ENCODE data around the gene N4BP3. TPM values are rescaled to one million over a fixed set of nuclear protein-coding genes. Genes with fewer than 3 reads are reported as not detected.

N4BP3 gene
- polyA plus RNA-seq, 3 donors, result 0.01 TPM; not detected in 2

DNA sequence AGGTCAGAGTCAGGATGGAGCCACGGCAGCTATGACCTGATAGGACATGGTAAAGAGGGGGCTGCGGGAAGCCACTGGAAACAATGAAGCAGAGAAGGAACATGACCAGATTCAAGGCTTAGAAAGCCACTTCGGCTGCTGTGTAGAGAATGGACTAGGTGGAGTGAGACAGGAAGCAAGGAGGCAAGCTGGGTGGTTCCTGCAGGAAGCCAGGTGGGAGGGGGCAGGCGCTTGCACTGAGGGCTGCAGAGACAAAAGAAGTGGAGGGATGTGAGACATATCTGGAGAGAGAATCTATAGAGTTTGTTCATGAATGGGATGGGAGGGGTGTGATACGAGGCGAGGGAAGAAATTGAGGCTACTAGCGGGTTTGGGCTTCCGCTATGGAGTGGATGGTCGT is 19.0 kb upstream of the N4BP3 start:
- H3K9ac ChIP-seq (ENCODE audit: insufficient read depth, low read length, poor library complexity, severe bottlenecking), result no peak overlapping the region
- no peak overlapping the region for H3K4me2 ChIP-seq (replicated peaks; ENCODE audit: extremely low read depth, low read length, poor library complexity, severe bottlenecking)
- no peaks in the 10 kb centered on the region for H4K20me1 ChIP-seq (ENCODE audit: insufficient read depth, low read length)
- H3K36me3 Mint-ChIP-seq, result no peaks in the 10 kb centered on the region
- no peak for DNase-seq
- no peak overlapping the region for H2AFZ ChIP-seq (ENCODE audit: insufficient read depth, low read depth, low read length, poor library complexity, severe bottlenecking)
- no peak overlapping the region for H3K4me3 ChIP-seq (replicated peaks in 1 of 3; ENCODE audit: low read depth in 2 of 3, low read length in 3 of 3)
- TF ChIP-seq, protein P1, sequence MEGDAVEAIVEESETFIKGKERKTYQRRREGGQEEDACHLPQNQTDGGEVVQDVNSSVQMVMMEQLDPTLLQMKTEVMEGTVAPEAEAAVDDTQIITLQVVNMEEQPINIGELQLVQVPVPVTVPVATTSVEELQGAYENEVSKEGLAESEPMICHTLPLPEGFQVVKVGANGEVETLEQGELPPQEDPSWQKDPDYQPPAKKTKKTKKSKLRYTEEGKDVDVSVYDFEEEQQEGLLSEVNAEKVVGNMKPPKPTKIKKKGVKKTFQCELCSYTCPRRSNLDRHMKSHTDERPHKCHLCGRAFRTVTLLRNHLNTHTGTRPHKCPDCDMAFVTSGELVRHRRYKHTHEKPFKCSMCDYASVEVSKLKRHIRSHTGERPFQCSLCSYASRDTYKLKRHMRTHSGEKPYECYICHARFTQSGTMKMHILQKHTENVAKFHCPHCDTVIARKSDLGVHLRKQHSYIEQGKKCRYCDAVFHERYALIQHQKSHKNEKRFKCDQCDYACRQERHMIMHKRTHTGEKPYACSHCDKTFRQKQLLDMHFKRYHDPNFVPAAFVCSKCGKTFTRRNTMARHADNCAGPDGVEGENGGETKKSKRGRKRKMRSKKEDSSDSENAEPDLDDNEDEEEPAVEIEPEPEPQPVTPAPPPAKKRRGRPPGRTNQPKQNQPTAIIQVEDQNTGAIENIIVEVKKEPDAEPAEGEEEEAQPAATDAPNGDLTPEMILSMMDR (IDR thresholded peaks at IDR 0.05), result no peak
- H3K4me1 Mint-ChIP-seq, result no peaks in the 10 kb centered on the region
- H3K9me3 Mint-ChIP-seq, result peaks cover 8 to 38% (median 16%) of the 10 kb centered on the region in 7 donors
- intact Hi-C loops (cut with micrococcal nuclease), result no loop called here
- no peaks in the 10 kb centered on the region for H3K79me2 ChIP-seq (ENCODE audit: insufficient read depth, low read length)
- peaks cover 2 to 13% (median 7%) of the 10 kb centered on the region in 3 donors for H3K27me3 Mint-ChIP-seq (ENCODE audit: low read depth in 3 of 3)
- H3K4me3 Mint-ChIP-seq, result no peak overlapping the region
- peaks cover 0 to 6% of the 10 kb centered on the region in 2 donors for H3K9me3 ChIP-seq (replicated peaks in 1 of 2; ENCODE audit: control insufficient read depth in 1 of 2, insufficient read depth in 1 of 2, low read length in 2 of 2)
- H3K36me3 ChIP-seq (replicated peaks in 1 of 2; ENCODE audit: control insufficient read depth in 1 of 2, insufficient read depth in 2 of 2, low read length in 2 of 2), result no peaks in the 10 kb centered on the region
- H3K27ac Mint-ChIP-seq, result no peak overlapping the region
- H3K27me3 ChIP-seq (ENCODE audit: control insufficient read depth in 2 of 2, insufficient read depth in 2 of 2, low read length in 2 of 2), result no peaks in the 10 kb centered on the region
- no peaks in the 10 kb centered on the region for H3K4me1 ChIP-seq (ENCODE audit: control insufficient read depth in 1 of 2, insufficient read depth in 2 of 2, low read length in 2 of 2)
- no peak overlapping the region for H3K27ac ChIP-seq (ENCODE audit: low read depth in 1 of 2, low read length in 2 of 2)
- 73% methylated on average over 9 of the region's 9 CpGs for WGBS (ENCODE audit: insufficient coverage)

DNA sequence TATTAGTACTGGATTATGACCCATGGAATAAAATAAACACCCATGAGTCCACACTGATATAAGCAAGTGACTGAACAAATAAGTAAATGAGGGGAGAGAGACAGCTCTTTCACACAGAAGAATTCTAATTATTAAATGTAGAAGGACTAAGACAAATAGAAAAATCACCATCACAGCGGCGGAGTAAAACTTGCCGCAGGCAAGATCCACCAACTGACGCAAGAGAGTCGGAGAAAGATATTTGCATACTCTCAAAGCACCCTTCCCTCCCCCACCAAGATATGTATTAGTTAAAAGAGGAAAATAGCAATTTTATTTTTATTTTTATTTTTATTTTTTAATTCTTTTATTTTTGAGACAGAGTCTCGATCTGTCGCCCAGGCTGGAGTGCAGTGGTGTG is 14.6 kb upstream of the N4BP3 start:
- Histone ChIP-seq H3K36me3 (replicated peaks in 1 of 2; ENCODE audit: control insufficient read depth in 1 of 2, insufficient read depth in 2 of 2, low read length in 2 of 2) (no peaks in the 10 kb centered on the region), H3K79me2 (ENCODE audit: insufficient read depth, low read length) (no peaks in the 10 kb centered on the region), H3K4me2 (replicated peaks; ENCODE audit: extremely low read depth, low read length, poor library complexity, severe bottlenecking) (no peak overlapping the region), H3K4me1 (ENCODE audit: control insufficient read depth in 1 of 2, insufficient read depth in 2 of 2, low read length in 2 of 2) (no peaks in the 10 kb centered on the region), H2AFZ (ENCODE audit: insufficient read depth, low read depth, low read length, poor library complexity, severe bottlenecking) (no peak overlapping the region), H4K20me1 (ENCODE audit: insufficient read depth, low read length) (no peaks in the 10 kb centered on the region), H3K27me3 (ENCODE audit: control insufficient read depth in 2 of 2, insufficient read depth in 2 of 2, low read length in 2 of 2) (no peaks in the 10 kb centered on the region), H3K9ac (ENCODE audit: insufficient read depth, low read length, poor library complexity, severe bottlenecking) (no peak overlapping the region), H3K9me3 (replicated peaks in 1 of 2; ENCODE audit: control insufficient read depth in 1 of 2, insufficient read depth in 1 of 2, low read length in 2 of 2) (peaks cover 0 to 3% of the 10 kb centered on the region in 2 donors), H3K4me3 (replicated peaks in 1 of 3; ENCODE audit: low read depth in 2 of 3, low read length in 3 of 3) (no peak overlapping the region), H3K27ac (ENCODE audit: low read depth in 1 of 2, low read length in 2 of 2) (no peak overlapping the region)
- no peak overlapping the region for H3K4me3 Mint-ChIP-seq
- H3K27ac Mint-ChIP-seq, result no peak overlapping the region
- 100% methylated on average over 2 of the region's 7 CpGs for WGBS (ENCODE audit: insufficient coverage)
- H3K4me1 Mint-ChIP-seq, result peaks cover 2% of the 10 kb centered on the region
- H3K9me3 Mint-ChIP-seq, result peaks cover 5 to 23% (median 12%) of the 10 kb centered on the region in 7 donors
- no peak for DNase-seq
- TF ChIP-seq, protein P1 (IDR thresholded peaks at IDR 0.05), result no peak
- H3K27me3 Mint-ChIP-seq (ENCODE audit: low read depth in 3 of 3), result peaks cover 2 to 10% (median 9%) of the 10 kb centered on the region in 3 donors
- intact Hi-C loops (cut with micrococcal nuclease), result no loop called here
- H3K36me3 Mint-ChIP-seq, result no peaks in the 10 kb centered on the region
